T-helper 2 cell treated with Interferon-gamma antibody and Interleukin-4, amounts not matched to agents 5 μg/mL and 100 μg/mL, for 36 hours (primary cell): ENCODE measurements around the gene ADCY10.

ENCODE experiments used
- DNase-seq: peaks from one replicate; pipeline ENCODE4 v3.0.0; 2021; ENCODE audit warnings: low spot score
- H3K27ac Mint-ChIP-seq: one replicate; pipeline ENCODE4 v1.8.0; 2021; ENCODE audit warnings: mild to moderate bottlenecking, mixed read lengths
- H3K27me3 Mint-ChIP-seq: one replicate; pipeline ENCODE4 v1.8.0; 2021; ENCODE audit warnings: low read depth, mixed read lengths
- H3K36me3 Mint-ChIP-seq: one replicate; pipeline ENCODE4 v1.8.0; 2021; ENCODE audit warnings: low read depth, mixed read lengths
- H3K4me1 Mint-ChIP-seq: one replicate; pipeline ENCODE4 v1.8.0; 2021; ENCODE audit warnings: low read depth, mixed read lengths
- H3K4me3 Mint-ChIP-seq: one replicate; pipeline ENCODE4 v1.8.0; 2022; ENCODE audit warnings: mild to moderate bottlenecking, moderate library complexity, mixed read lengths
- H3K9me3 Mint-ChIP-seq: one replicate; pipeline ENCODE4 v1.8.0; 2021; ENCODE audit warnings: mixed read lengths

Gene ADCY10

DNA sequence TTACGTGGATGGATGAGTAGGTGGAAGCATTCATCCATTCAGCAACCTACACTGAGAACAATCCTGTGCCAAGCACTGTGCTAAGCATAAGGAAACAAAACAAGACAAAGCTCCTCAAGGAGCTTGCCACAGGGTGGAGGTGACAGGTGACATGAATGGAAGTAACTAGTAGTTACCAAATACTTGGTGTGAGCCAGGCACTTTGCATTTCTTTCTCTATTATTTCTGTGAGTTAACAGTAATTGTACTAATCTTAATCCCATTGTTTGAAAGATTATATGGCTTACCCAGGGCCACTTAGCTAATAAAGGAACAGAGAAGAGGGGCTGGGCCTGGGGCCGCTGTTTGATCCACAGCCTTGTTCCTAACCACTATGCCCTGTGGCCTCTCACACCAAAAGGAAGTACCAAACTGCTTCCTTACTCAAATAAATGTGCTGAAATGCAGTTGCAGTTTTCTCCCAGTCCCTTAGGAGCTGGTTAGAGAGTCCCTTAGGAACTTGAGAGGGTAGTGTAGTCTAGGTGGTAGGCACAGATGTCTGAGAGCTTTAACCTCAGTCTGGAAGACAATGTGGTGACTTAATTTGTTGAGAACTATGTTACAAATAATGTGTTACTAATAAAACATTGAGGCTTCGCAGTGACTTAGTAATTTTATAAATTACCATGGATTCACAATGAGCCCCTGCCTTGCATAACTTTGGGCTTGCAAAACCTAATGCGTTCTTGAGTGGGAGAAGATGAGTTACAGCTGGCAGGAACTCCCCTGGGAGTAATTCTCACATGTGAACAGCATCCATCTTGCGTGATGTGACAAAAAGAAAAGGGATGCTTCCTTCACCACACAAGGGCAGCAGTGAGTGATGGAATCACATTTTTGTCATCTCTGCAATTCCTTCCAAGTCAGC, 122.4 kb downstream of the ADCY10 start:
- DNase-seq, result no peak
- no peaks in the 10 kb centered on the region for H3K9me3 Mint-ChIP-seq
- H3K27me3 Mint-ChIP-seq, result no peaks in the 10 kb centered on the region
- no peak overlapping the region for H3K27ac Mint-ChIP-seq
- no peak overlapping the region for H3K4me3 Mint-ChIP-seq
- H3K36me3 Mint-ChIP-seq, result peaks cover 5% of the 10 kb centered on the region
- no peaks in the 10 kb centered on the region for H3K4me1 Mint-ChIP-seq

DNA sequence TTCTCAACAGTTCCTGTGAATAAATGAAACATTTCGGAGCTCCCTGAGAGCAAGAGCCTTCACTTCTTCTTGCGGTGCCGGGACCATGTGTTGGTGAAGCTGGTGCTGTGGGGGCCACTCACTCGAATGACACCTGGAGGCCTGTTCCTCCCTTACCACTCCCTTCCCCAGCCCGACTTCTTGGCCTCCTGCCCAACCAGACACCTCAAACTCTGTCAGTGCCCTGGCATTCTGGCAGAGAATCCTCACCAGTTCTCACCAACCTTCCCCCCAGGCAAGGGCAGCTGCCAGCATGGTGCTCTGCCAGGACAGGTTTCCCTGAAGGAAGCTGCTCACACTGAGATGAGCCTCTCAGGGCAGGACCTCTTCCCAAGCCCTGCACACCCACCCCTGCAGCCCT, 123.8 kb downstream of the ADCY10 start:
- Mint-ChIP-seq H3K27me3 (no peaks in the 10 kb centered on the region), H3K4me3 (no peak overlapping the region), H3K36me3 (peaks cover 5% of the 10 kb centered on the region), H3K9me3 (no peaks in the 10 kb centered on the region), H3K4me1 (peaks cover 2% of the 10 kb centered on the region), H3K27ac (no peak overlapping the region)
- DNase-seq, result no peak

GRCh38 chr1:167789501-167789900, 124.4 kb downstream of the ADCY10 start:
- H3K4me3 Mint-ChIP-seq, result no peak overlapping the region
- no peak overlapping the region for H3K27ac Mint-ChIP-seq
- H3K9me3 Mint-ChIP-seq, result no peaks in the 10 kb centered on the region
- H3K4me1 Mint-ChIP-seq, result peaks cover 5% of the 10 kb centered on the region
- H3K36me3 Mint-ChIP-seq, result peaks cover 7% of the 10 kb centered on the region
- no peaks in the 10 kb centered on the region for H3K27me3 Mint-ChIP-seq
- no peak for DNase-seq

- no peaks in the 10 kb centered on the region for H3K27me3 Mint-ChIP-seq
- H3K36me3 Mint-ChIP-seq, result peaks cover 5% of the 10 kb centered on the region
- H3K27ac Mint-ChIP-seq, result no peak overlapping the region
- peaks cover 5% of the 10 kb centered on the region for H3K4me1 Mint-ChIP-seq
- peaks cover 4% of the 10 kb centered on the region for H3K9me3 Mint-ChIP-seq
- H3K4me3 Mint-ChIP-seq, result no peak overlapping the region
- DNase-seq, result no peak
Observed at GRCh38 chr1:167786502-167786901, 127.4 kb downstream of the ADCY10 start.

- no peak for DNase-seq
- H3K36me3 Mint-ChIP-seq, result peaks cover 13% of the 10 kb centered on the region
- no peak overlapping the region for H3K27ac Mint-ChIP-seq
- H3K4me3 Mint-ChIP-seq, result no peak overlapping the region
- peaks cover 5% of the 10 kb centered on the region for H3K4me1 Mint-ChIP-seq
- H3K27me3 Mint-ChIP-seq, result no peaks in the 10 kb centered on the region
- H3K9me3 Mint-ChIP-seq, result peaks cover 11% of the 10 kb centered on the region
Observed at GRCh38 chr1:167784876-167785550, 128.9 kb downstream of the ADCY10 start.

GRCh38 chr1:167782946-167783345, 131.0 kb downstream of the ADCY10 start:
- Mint-ChIP-seq H3K27me3 (no peaks in the 10 kb centered on the region), H3K27ac (no peak overlapping the region), H3K36me3 (peaks cover 17% of the 10 kb centered on the region), H3K4me3 (no peak overlapping the region), H3K9me3 (peaks cover 11% of the 10 kb centered on the region), H3K4me1 (peaks cover 5% of the 10 kb centered on the region)
- no peak for DNase-seq

DNA sequence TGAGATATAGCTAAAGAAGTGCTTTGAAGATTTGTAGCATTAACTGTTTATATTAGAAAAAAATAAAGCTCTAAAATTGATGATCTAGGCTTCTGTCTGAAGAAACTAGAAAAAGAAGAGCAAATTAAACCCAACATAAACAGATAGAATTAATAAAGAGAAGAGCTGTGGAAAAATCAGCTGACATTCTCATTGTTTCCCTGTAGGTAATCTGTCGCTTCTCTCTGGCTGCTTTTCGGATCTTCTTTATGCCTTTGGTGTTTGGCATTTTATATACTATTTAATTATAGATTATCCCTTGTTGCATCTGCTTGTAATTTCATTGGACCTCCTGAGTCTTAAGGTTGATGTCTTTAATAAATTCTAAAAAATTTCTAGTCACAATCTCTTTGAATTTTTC, 132.4 kb downstream of the ADCY10 start:
- H3K4me1 Mint-ChIP-seq, result peaks cover 12% of the 10 kb centered on the region
- peaks cover 11% of the 10 kb centered on the region for H3K9me3 Mint-ChIP-seq
- no peak overlapping the region for H3K4me3 Mint-ChIP-seq
- H3K27me3 Mint-ChIP-seq, result no peaks in the 10 kb centered on the region
- peaks cover 24% of the 10 kb centered on the region for H3K36me3 Mint-ChIP-seq
- DNase-seq, result no peak
- no peak overlapping the region for H3K27ac Mint-ChIP-seq

DNA sequence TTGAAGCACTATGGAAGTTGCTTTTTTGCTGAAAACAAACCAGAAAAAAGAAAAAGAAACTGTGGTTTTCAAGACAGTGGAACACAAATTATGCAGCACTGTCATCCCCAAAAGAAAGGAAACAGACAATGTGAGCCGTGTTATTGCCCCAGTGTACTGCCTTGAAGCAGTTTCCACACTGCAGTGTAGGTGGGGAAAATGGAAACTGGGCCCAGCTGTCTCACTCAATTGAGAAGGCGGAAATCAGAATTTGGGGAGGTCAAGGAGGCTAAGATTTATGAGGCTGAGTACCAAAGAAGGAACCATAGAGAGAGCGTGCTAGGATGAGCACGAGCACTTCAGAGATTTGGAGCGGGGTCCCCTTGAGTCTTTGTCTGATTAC, 136.7 kb downstream of the ADCY10 start:
- no peak for DNase-seq
- Mint-ChIP-seq H3K27ac (peak overlapping the region; percentile 56), H3K36me3 (peaks cover 23% of the 10 kb centered on the region), H3K9me3 (peaks cover 11% of the 10 kb centered on the region), H3K4me1 (peaks cover 10% of the 10 kb centered on the region), H3K4me3 (no peak overlapping the region), H3K27me3 (no peaks in the 10 kb centered on the region)

DNA sequence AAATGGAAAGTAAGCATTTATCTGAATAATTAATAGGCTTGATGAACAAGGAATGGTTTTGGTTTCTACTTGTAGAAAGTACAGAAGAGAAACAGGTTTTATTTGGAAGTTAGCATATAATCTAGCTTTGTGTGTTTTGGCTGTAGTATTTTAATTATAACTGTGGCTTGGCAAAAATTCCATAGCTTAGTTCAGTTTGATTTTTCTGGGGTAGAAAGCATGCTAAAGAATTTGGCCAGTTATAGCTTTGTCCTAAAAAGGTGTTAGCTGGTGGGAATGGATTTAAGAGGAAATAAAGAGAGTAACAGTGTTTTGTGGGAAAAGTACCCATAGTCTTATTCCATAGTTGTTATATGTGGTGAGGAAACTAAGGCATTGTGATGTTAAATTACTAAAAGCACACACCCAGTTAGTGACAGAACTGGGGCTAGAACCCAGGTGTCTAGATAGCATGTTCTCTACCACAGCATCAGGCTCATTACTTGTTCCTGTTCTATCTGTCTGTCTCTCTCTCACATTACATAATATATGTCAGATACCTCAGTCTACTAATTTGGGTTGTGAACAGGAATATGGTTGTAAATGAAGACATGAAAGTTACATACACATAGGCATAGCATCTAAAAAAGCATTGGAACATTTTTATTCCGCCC, 137.2 kb downstream of the ADCY10 start:
- Mint-ChIP-seq H3K36me3 (peaks cover 23% of the 10 kb centered on the region), H3K4me1 (peaks cover 10% of the 10 kb centered on the region), H3K4me3 (no peak overlapping the region), H3K27me3 (no peaks in the 10 kb centered on the region), H3K9me3 (peaks cover 8% of the 10 kb centered on the region), H3K27ac (no peak overlapping the region)
- no peak for DNase-seq

- no peak overlapping the region for H3K27ac Mint-ChIP-seq
- no peak for DNase-seq
- H3K36me3 Mint-ChIP-seq, result peaks cover 22% of the 10 kb centered on the region
- H3K9me3 Mint-ChIP-seq, result peaks cover 4% of the 10 kb centered on the region
- H3K4me3 Mint-ChIP-seq, result no peak overlapping the region
- H3K4me1 Mint-ChIP-seq, result peaks cover 10% of the 10 kb centered on the region
- no peaks in the 10 kb centered on the region for H3K27me3 Mint-ChIP-seq
Observed at GRCh38 chr1:167776151-167776550, 137.8 kb downstream of the ADCY10 start.

DNA sequence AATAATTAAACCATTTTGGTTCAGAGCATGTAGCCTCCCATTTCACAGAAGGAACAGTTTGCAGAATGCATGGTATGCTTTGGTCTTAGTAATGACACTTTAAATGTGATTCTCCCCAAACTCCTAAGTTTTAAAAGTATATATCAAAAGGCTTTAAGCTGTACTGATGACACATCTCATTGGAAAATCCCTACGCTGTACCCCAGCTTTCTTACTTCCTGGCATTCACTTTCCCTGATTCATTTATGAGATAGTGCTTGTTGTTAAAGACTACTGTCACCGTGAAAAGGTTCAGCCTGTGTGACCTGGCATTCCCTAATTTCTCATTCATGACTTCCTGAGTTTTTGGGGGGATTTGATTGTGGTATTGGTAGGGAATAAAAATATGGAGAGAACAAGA, 138.8 kb downstream of the ADCY10 start:
- Mint-ChIP-seq H3K36me3 (peaks cover 18% of the 10 kb centered on the region), H3K27me3 (no peaks in the 10 kb centered on the region), H3K4me3 (no peak overlapping the region), H3K4me1 (peaks cover 10% of the 10 kb centered on the region), H3K27ac (no peak overlapping the region), H3K9me3 (no peaks in the 10 kb centered on the region)
- DNase-seq, result no peak

- H3K36me3 Mint-ChIP-seq, result peaks cover 17% of the 10 kb centered on the region
- H3K4me1 Mint-ChIP-seq, result peaks cover 10% of the 10 kb centered on the region
- H3K4me3 Mint-ChIP-seq, result no peak overlapping the region
- no peak for DNase-seq
- no peaks in the 10 kb centered on the region for H3K27me3 Mint-ChIP-seq
- no peak overlapping the region for H3K27ac Mint-ChIP-seq
- H3K9me3 Mint-ChIP-seq, result no peaks in the 10 kb centered on the region
Observed at GRCh38 chr1:167774710-167775109, 139.2 kb downstream of the ADCY10 start.

DNA sequence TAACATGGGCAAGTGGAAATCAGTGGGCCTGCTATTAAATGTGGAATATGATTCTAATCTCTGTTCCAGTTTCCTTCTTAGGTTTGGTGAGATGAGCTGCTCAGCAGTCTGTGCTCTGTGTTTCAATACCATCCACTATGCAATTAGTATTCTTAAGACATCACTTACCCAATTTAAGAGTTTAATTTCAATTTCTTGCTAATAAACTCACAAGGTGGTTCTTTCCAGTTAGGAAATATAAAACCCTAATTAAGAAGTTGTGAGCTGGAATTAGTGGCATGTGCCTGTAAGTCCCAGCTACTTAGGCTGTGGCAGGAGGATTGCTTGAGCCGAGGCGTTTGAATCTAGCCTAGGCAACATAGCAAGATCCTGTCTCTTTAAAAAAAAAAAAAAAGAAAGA, 140.4 kb downstream of the ADCY10 start:
- H3K27me3 Mint-ChIP-seq, result no peaks in the 10 kb centered on the region
- no peak for DNase-seq
- peaks cover 10% of the 10 kb centered on the region for H3K4me1 Mint-ChIP-seq
- no peak overlapping the region for H3K27ac Mint-ChIP-seq
- peaks cover 16% of the 10 kb centered on the region for H3K36me3 Mint-ChIP-seq
- H3K4me3 Mint-ChIP-seq, result no peak overlapping the region
- no peaks in the 10 kb centered on the region for H3K9me3 Mint-ChIP-seq

DNA sequence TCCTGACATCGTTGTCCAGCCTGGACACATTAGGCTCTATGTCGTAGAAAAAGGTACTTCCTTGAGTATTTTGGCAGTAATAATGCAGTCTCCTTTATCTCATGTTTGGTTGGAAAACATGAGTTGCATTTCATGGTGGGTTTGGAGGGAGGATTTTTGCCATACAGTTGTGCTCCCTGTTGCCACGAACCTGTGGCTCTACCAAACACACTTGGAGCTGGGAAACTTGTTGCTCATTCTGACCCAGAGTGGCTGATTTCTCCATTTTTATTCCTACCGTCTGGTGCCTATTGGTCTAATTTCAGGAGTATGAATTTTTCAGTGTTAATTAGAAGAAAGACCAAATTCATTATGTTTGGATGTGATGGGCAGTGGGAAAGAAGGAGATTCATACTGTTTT, 141.5 kb downstream of the ADCY10 start:
- Mint-ChIP-seq H3K27ac (no peak overlapping the region), H3K36me3 (peaks cover 16% of the 10 kb centered on the region)

More for the DNA sequence above, 141.5 kb downstream of the ADCY10 start:
- H3K27me3 Mint-ChIP-seq, result no peaks in the 10 kb centered on the region
- no peaks in the 10 kb centered on the region for H3K9me3 Mint-ChIP-seq
- DNase-seq, result no peak
- peaks cover 13% of the 10 kb centered on the region for H3K4me1 Mint-ChIP-seq
- no peak overlapping the region for H3K4me3 Mint-ChIP-seq
